Smooth muscle cell (in vitro differentiated cells): Measurements from ENCODE around the gene DNER. TPM values are rescaled to one million over a fixed set of nuclear protein-coding genes. Genes with fewer than 3 reads are reported as not detected.

ENCODE experiments used
- DNase-seq: peaks from one replicate; lab custom pipeline; 2025; ENCODE audit not compliant: unreplicated experiment; lab: John Stamatoyannopoulos, UW
- H2AFZ ChIP-seq: fragments of 200-600 bp; sonication (generic); 2 replicates; pipeline ENCODE4 v1.6.0; 2016; ENCODE audit warnings: antibody characterized with exemption, low read depth, mild to moderate bottlenecking
- H3F3A ChIP-seq: fragments of 200-600 bp; sonication (generic); 2 replicates; pipeline ENCODE4 v1.6.0; 2017; ENCODE audit warnings: antibody characterized with exemption, low read depth
- H3K27ac ChIP-seq: fragments of 200-600 bp; sonication (generic); 2 replicates; pipeline ENCODE4 v1.5.1; 2016; ENCODE audit warnings: low read depth, mild to moderate bottlenecking
- H3K27me3 ChIP-seq: fragments of 200-600 bp; sonication (generic); 2 replicates; pipeline ENCODE4 v1.6.1; 2016; ENCODE audit warnings: low read depth, mild to moderate bottlenecking
- H3K36me3 ChIP-seq: fragments of 200-600 bp; sonication (generic); 2 replicates; pipeline ENCODE4 v1.5.1; 2016; ENCODE audit warnings: low read depth
- H3K4me1 ChIP-seq: fragments of 200-600 bp; sonication (generic); 2 replicates; pipeline ENCODE4 v1.5.1; 2016; ENCODE audit warnings: low read depth
- H3K4me2 ChIP-seq: fragments of 200-600 bp; sonication (generic); 2 replicates; pipeline ENCODE4 v1.6.0; 2016; ENCODE audit warnings: mild to moderate bottlenecking
- H3K4me3 ChIP-seq: fragments of 200-600 bp; sonication (generic); 2 replicates; pipeline ENCODE4 v1.5.1; 2016; ENCODE audit warnings: mild to moderate bottlenecking
- H3K79me2 ChIP-seq: fragments of 200-600 bp; sonication (generic); 2 replicates; pipeline ENCODE4 v1.6.0; 2016; ENCODE audit warnings: low read depth, mild to moderate bottlenecking
- H3K9ac ChIP-seq: fragments of 200-600 bp; sonication (generic); 2 replicates; pipeline ENCODE4 v1.6.0; 2016; ENCODE audit warnings: low read depth
- H3K9me3 ChIP-seq: fragments of 200-600 bp; sonication (generic); replicated peaks from 2 replicates; pipeline ENCODE4 v1.5.1; 2016; ENCODE audit warnings: low read depth
- H4K20me1 ChIP-seq: fragments of 200-600 bp; sonication (generic); 2 replicates; pipeline ENCODE4 v1.6.0; 2016; ENCODE audit warnings: low read depth
- CTCF ChIP-seq: fragments of 200-600 bp; sonication (generic); IDR thresholded peaks from 2 replicates; pipeline ENCODE4 v1.5.1; 2017; ENCODE audit warnings: borderline replicate concordance, mild to moderate bottlenecking, antibody characterized with exemption; ENCODE audit not compliant: insufficient read depth, poor library complexity, severe bottlenecking
- WGBS: methylation state at CpG from one replicate; pipeline ENCODE4 v1.1.7; 2016; ENCODE audit warnings: low lambda C conversion rate; 5-methylcytosine and 5-hydroxymethylcytosine counted together
- polyA plus RNA-seq: library from polyadenylated mRNA; unstranded; fragments of >200 nt; fragmentation: Nextera tagmentation; extraction: Ambion mirVana; gene quantifications from 2 replicates; pipeline ENCODE4 v1.2.1, GENCODE V29; 2016
- total RNA-seq: library from RNA; depleted of rRNA; stranded (reverse); fragments of >200 nt; gene quantifications from 2 replicates; pipeline ENCODE4 v1.2.3, GENCODE V29; 2014

Gene DNER
- total and polyA plus RNA-seq, 2 experiments from 2014 or later: 0.31 to 0.61 TPM

GRCh38 chr2:229417176-229417575 lies 297.2 kb downstream of the DNER start:
- H3K4me3 ChIP-seq: no peak overlapping the region
- H3K27me3 ChIP-seq: no peaks in the 10 kb centered on the region
- no peak for DNase-seq
- 81% methylated on average over 8 of the region's 8 CpGs for WGBS
- no peak overlapping the region for H3K4me2 ChIP-seq
- no peak overlapping the region for H3K9ac ChIP-seq
- no peaks in the 10 kb centered on the region for H3K36me3 ChIP-seq
- no peaks in the 10 kb centered on the region for H3K4me1 ChIP-seq
- TF ChIP-seq CTCF: no peak
- H2AFZ ChIP-seq: peak overlapping the region; percentile 56
- H3K79me2 ChIP-seq: no peaks in the 10 kb centered on the region
- H4K20me1 ChIP-seq: no peaks in the 10 kb centered on the region
- no peaks in the 10 kb centered on the region for H3K9me3 ChIP-seq
- H3F3A ChIP-seq: no peaks in the 10 kb centered on the region
- no peak overlapping the region for H3K27ac ChIP-seq

DNA sequence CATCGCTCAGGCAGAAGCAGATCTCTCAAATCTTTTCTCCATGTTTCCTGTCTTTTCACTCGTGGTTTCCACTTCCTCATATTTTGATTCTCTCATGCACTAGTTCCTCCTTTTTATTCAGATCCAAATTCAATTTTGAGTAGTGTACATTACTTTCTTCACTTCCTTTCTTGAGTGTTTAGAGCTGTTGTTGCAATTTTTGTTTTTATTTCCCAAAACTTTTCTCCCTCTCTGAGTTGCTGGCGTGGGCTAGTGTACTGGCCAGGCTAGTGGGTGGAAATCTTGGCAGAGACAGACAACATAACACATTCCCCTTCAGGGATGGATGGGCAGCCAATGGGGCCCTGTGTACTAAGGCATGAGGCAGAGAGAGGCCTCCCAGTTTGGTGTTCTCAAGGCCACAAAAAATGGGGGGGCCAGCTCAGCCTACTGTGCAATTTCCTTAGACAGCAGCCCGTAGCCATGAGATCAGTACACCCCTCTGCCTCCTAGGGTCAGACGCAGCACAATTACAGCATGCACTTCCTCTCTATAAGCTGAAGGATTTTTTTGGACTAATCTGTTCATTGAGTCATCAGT lies 298.1 kb downstream of the DNER start:
- no peak for DNase-seq
- peak overlapping the region; percentile 67 for H3K4me2 ChIP-seq
- peak overlapping the region; percentile 77 for H3K27ac ChIP-seq
- H3F3A ChIP-seq: no peaks in the 10 kb centered on the region
- no peaks in the 10 kb centered on the region for H4K20me1 ChIP-seq
- peak overlapping the region; percentile 56 for H2AFZ ChIP-seq
- no peaks in the 10 kb centered on the region for H3K27me3 ChIP-seq
- H3K9ac ChIP-seq: no peak overlapping the region
- no peaks in the 10 kb centered on the region for H3K9me3 ChIP-seq
- no peaks in the 10 kb centered on the region for H3K36me3 ChIP-seq
- no peak overlapping the region for H3K4me3 ChIP-seq
- 45% methylated on average over 5 of the region's 5 CpGs for WGBS
- no peaks in the 10 kb centered on the region for H3K4me1 ChIP-seq
- no peak for TF ChIP-seq CTCF
- H3K79me2 ChIP-seq: no peaks in the 10 kb centered on the region

DNA sequence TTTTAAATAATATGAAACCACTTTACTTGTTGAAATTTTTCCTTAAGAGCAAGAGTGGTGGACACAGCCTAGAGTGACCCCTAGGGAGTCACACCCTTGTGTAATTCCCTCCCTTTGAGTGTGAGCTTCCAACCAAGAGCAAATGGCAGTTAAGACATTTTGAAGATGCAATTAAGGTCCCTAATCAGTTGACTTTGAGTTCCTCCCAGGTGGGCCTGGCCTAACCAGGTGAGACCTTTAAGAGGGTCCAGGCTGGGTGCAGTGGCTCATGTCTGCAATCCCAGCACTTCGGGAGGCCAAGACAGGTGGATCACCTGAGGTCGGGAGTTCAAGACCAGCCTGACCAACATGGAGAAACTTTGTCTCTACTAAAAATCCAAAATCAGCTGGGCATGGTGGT lies 299.7 kb downstream of the DNER start:
- Histone ChIP-seq H3K27me3 (no peaks in the 10 kb centered on the region), H3F3A (no peaks in the 10 kb centered on the region), H2AFZ (no peak overlapping the region), H3K4me2 (no peak overlapping the region), H4K20me1 (no peaks in the 10 kb centered on the region), H3K9me3 (no peaks in the 10 kb centered on the region), H3K9ac (no peak overlapping the region), H3K4me1 (no peaks in the 10 kb centered on the region), H3K4me3 (no peak overlapping the region), H3K79me2 (no peaks in the 10 kb centered on the region), H3K27ac (no peak overlapping the region), H3K36me3 (no peaks in the 10 kb centered on the region)
- TF ChIP-seq CTCF: no peak
- DNase-seq: no peak
- 97% methylated on average over 2 of the region's 2 CpGs for WGBS

DNA sequence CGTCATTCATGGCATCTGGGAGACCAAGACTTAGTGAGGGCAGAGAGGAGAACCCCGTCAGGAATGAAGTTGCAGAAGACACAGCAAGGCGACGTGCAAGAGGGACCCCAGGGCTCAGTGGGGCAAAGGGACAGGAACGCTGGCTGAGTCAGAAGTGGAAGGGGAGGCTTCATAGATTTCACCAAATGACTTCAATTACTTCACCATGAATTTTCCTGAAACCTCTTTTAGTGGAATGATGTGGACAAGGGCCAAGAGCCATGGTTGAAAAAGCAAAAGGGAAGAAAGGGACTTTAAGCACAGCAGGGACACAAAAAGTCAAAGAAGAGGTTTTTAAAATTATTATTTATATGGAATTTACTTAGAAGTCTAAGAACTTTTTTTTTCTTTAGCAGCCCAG lies 301.7 kb downstream of the DNER start:
- Histone ChIP-seq H3K36me3 (no peaks in the 10 kb centered on the region), H3K27ac (no peak overlapping the region), H3K9me3 (no peaks in the 10 kb centered on the region), H3K4me1 (peaks cover 6% of the 10 kb centered on the region), H3K27me3 (no peaks in the 10 kb centered on the region), H3K79me2 (no peaks in the 10 kb centered on the region), H2AFZ (no peak overlapping the region), H4K20me1 (no peaks in the 10 kb centered on the region), H3K4me2 (no peak overlapping the region), H3K9ac (no peak overlapping the region), H3K4me3 (no peak overlapping the region), H3F3A (no peaks in the 10 kb centered on the region)
- no peak for DNase-seq
- 97% methylated on average over 5 of the region's 5 CpGs for WGBS
- no peak for TF ChIP-seq CTCF
